Loucy (cell line): Measurements from ENCODE around the gene CRACDL.

Source experiments
- CTCF ChIP-seq: fragments of 200-600 bp; sonication (generic); conservative IDR thresholded peaks from 2 replicates; pipeline ENCODE4 v1.5.1; 2014; ENCODE audit warnings: mild to moderate bottlenecking, antibody characterized with exemption, low read length
- EZH2phosphoT487 ChIP-seq: fragments of 200-600 bp; IDR thresholded peaks from 2 replicates; pipeline ENCODE4 v1.6.1; 2018; ENCODE audit warnings: antibody characterized with exemption, mild to moderate bottlenecking, moderate library complexity, borderline replicate concordance

GRCh38 chr2:98804736-98805135, 131.3 kb downstream of the CRACDL start:
- TF ChIP-seq CTCF (no peak), EZH2phosphoT487 (no peak)
